GM21619 (cell line): ENCODE results near the gene PCCA.

Experiments used
- ATAC-seq: cut with Tn5 transposase; IDR thresholded peaks from one replicate; pipeline ENCODE4 v1.9.1; 2021; ENCODE audit not compliant: unreplicated experiment

Gene PCCA

DNA sequence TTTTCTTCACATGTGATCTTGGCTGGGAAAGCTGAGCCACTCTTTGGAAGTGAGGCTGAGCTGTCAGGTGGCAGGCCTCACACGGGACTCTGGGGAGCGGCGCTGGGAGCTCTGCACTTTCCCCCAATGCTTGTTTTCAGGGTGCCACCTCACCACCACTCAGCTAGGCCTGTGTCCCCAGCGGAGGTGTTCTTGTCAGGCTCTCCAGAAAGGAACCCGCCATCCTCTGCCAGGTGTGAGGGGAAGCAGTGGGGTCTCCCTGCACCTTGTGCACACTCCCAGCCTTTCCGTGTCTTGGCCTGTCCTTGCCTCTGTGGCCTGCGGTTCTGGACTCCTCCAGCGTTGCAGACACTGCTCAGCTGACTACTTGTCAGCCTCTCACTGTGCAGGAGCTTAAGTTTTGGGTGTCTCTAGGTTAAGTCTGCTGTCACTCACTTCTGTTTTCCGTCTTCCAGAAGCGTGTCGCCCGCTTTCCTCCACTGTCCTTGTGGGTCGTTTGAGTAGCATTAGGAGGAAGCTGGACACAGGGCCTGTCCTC lies 447.8 kb downstream of the PCCA start:
- no peak for ATAC-seq

DNA sequence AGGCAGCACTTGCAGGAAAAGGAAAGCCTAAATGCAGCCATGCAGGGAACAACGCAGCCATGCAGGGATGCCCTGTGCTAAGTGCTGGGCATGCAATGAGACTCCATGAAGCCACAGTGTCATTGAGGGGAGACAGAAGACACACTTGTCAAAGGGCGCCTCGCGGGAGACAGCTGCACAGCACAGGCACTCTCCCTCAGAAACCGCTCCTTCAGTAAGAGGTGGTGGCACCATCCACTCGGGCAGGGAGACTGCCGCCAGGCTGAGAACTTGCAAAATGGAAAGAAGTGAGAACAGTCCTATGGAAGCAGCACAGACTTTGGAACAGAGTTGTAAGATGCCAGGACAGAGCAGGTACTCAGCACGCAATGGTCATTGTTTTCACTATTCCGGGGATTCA lies 448.6 kb downstream of the PCCA start:
- ATAC-seq = no peak

DNA sequence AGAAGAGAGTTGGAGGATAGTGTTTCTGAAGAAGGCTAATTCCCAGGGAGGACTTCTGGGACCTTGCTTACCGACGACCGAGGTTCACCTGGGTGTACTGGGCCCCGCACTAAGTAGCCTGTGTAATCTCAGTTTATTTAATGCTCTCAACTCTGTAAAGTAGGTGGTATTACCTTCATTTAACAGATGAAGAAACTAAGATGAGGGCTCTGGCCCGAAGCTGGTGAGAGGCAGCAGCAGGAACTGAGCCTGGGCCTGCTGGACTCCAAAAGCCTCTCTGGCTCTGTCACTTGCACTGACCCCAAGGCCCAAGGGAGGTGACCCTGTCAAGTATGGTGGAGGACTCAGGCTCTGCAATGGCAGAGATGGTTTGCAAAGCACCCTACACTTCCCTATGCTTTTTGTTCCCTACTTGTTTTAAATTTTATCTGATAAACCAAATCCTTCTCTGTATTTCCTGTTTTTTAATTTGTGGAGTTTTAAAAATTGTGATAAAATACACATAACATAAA lies 449.1 kb downstream of the PCCA start:
- no peak for ATAC-seq

DNA sequence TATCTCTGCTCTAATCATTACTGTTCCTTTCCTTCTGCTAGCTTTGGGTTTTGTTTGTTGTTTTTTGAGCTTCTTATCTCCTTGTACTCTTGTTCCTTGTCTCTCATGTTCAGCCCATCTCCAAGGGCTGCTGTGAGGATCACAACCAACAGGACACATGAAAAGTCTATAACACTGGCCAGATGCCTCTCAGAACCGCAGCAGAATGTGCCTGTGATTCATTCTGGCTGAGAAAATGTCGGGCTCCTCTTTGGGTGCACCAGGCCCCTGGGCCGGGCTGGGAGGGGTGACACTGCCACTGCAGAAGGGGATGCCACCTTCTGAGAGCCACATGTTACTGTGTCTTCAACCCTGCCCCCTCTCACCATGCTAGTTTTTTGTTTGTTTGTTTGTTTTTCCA lies 451.7 kb downstream of the PCCA start:
- ATAC-seq = no peak

DNA sequence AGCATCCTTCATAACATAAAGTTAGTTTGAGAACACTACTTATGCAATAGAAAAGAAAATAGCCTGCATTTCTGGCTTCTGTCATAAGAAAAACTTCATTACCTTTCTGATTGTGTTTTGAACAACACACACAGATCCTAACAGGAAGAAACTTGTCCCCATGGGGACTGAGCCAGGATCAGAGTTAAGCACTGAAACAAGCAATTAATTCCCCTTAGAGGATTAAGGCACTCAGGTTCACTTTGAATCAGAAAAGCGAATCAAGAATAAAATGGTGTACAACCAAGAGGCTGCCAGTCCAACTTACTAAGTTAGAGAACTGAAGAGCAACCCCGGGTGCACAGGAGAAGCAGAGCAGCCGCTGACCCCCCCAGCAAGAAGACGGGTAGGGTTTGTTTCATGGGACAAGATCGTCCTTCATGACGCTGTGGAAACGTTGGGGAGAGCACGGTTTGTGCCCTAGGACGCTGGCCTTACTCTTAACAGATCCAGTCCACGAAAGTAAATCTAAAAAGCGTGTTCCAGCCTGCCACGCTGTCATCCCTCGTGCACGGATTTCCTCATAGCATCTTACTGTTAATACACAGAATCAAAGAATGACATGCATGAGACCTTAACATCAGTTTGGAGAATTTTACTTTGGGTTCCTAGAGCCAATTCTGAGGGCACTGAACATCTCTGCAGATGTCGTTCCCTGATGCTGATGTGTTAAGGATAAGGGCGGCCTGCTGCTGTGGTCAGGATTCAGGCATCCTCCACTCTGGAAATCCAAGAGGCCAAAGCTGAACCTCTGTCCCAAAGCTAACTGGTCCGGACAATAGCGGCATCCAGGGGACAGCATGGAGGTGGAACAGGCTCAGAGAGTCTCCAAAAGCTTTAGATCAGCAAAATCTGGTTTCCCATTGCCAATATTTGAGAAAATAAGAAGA lies 453.3 kb downstream of the PCCA start:
- ATAC-seq = no peak

DNA sequence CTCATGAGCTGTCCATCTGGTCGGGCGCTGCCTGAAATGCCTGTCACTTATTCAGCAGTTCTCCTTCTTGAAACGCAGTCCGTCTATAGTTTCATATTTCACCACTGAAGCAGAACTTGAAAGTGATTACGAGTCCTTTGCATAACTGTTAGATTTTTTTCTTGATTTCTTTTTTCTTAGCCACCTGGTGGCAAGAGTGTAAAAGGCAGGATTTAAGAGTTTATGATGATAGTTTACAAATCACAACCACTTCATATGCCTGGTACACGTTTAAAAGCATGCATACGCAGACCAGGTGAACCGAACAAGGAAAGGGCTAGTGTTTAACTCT lies 453.9 kb downstream of the PCCA start:
- ATAC-seq = peak; percentile 91

DNA sequence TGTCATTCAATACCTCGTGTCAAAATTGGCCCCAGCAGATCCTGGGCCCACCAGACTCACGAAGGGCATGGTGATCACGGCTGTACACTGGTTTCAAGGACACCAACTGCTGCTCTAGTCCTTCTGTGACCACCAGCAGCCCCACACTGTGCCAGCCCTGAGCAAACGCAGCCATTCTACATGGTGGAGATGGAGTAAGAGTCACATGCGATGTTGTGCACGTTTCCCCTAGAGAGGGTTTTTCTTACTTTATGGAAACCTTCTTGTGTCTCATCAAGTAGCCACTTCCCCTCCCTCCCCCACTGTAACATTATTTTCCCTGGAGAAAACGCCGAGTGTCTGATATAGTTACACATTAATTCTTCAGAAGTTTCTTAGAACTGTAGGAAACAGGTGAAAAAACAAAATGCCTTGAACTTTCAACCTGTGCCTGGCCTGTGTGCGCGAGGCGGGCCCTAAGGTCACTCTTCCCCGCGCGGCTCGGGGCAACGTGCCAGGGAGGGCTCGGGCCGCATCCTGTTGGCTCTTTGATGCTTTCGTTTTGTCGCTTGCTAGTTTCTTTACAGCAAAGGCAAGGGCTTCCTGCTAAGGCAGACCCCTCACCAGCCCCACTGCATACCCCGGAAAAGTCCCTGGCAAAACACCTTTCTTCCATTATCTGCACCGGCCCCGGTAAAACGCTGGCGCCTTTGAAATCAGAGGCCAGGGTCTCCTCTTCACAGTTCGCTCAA lies 455.1 kb downstream of the PCCA start:
- ATAC-seq = no peak

DNA sequence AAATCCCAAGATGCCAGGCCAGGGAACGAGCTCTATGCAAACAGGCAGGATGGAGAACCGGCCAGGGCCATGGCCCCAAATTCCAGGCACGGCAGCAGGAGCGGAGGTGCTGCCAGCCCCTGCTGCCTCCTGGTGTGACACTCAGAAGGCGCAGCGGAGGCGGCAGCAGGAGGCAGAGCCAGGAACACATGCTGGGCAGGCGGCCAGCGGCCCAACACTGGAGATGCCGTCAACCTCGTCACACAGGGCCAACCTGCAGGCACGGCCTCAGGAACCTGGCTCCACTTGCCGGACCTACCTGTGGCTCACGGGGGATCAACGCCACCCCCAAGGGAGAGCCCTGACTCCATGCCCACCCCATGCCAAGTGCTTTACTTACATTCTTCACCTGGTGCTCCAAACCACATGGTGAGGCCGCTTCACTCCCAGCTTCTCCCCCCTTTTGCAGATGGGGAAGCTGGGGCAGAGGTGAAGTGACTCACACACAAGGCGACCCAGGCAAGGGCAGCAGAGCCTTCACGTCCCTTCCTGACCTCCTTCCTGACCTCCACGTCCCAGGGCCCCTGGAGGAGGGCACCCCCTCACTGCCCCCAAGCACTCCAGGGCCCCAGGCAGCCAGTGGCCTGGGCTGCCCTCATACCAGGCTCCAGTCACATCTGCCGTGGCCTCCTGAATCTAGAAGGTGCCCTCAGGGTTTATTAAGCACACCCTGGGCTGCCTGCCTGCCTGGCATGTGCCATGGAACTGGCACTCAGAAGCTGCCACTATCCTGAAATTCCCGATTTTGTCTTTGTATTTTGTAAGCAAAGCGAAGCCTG lies 456.2 kb downstream of the PCCA start:
- ATAC-seq = no peak

DNA sequence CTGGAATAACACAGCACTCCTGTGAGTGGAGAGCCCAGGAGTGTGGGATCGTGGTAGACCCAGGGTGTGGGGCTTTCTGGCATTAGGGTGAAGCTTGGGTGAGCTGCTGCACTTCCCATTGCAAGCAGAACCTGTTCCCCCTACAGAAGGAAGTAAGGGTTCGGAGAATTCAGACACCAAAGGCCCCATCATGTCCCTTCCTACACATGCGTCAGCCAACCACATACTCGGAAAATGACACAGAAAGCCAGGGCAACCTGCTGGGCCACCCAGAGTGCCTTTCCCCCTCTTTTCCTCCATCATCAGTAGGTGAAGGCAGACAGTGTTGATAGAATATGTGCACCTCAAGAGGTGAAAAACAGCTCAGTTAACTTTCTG lies 456.8 kb downstream of the PCCA start:
- ATAC-seq = no peak

DNA sequence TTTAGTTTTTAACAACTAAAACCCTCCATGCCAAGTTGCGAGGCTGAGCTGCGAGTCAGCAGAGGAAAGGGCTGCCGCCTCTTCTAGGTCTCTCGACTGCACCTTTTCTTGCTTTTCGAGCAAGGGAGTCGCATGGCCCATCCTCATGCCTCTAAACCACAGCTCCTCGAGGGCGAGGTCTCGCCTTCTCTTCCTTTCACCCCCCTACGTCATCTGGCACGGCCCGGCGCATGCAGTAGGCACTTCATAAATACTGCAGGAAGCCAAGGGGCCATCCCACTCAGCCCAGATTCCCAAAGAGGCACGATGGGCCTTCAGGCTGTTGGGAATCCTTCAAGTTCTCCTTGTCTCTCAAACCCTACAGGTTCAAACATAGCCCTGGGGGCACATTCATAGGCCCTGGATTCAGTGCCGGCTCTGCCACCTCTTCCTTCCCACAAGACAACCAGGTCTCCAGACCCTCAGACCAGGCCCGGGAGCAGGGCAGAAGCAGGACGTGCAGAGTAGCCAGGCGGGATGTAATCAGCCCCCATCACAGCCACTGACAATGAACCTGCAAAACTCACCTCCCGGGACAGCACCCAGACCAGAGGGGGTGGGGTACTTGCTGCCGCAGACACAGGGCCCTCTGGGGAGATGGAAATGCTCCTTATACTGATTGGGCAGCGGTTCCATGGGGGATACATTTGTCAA lies 458.0 kb downstream of the PCCA start:
- no peak for ATAC-seq

DNA sequence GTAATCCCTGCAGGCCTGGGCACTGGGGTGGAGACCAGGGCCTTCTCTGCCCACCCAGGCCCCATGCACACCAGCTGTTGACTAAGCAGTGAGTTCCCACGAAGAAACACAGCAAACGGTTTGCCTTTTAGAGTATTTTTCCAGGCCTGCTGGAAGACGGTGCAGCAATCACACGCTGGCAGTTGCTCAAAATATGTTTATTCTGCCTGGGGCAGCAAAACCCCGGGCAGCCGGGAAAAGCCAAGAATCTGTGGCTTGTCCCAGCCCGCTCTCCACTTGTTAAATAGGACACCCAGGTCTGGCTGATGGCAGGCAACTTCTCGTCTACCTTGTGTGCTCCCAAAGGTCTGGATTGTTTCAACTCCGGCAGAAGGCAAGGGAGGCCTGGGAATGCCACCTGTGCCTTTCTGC lies 458.9 kb downstream of the PCCA start:
- ATAC-seq = no peak

DNA sequence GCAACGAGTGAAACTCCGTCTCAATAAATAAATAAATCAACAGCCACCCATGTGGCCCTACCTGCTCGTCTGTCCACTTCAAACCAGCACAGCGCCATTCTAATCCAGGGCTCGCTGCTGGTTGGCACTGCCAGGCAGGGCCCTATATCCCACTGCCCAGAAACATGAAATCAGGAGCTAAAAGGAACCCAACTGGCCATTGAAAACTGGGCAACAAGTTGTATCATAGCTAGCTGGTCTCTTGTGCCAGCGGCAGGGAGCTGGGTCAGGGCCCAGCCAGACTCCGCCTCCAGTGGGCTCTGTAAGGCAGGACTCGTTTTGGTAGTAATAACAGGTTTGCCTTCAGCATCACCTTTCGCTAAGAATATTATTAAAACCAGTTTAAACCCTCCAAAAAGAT lies 460.4 kb downstream of the PCCA start:
- ATAC-seq = no peak

DNA sequence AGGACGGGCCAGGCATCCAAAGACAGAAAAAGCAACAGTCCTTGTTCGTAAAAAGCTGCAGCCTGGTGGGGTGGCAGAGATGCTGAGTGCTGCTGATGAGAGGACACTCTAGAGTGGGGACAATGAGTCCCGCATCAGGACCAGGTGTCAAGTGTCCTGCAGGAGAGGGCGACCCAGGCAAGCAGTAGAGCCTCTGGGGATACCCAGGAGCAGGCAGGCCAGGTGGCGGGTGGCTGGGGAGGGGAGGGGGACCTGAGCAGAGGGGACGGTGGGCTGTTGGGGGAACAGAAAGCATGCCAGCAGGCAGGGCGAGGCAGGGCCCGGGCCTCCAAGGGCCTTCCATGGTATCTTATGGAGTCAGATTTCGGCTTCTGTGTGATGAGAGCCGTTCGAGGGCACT lies 463.9 kb downstream of the PCCA start:
- ATAC-seq = no peak

DNA sequence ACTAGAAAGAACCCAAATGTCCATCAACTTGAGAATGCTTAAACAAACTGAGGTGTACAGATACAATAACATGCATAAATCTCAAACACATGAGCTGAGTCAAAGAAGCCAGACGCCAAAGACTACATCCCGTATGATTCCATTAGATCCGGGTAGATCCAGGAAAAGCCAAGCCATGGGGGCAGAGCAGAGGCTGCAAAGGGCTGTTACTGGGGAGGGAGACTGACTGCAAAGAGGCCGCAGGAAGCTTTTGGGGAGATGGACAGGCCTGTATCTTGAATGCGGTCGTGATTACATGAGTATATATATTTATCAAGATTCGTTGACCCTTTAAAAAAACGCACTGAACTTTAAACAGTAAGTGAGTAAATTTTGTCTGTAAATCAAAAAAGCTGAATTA lies 471.0 kb downstream of the PCCA start:
- no peak for ATAC-seq

DNA sequence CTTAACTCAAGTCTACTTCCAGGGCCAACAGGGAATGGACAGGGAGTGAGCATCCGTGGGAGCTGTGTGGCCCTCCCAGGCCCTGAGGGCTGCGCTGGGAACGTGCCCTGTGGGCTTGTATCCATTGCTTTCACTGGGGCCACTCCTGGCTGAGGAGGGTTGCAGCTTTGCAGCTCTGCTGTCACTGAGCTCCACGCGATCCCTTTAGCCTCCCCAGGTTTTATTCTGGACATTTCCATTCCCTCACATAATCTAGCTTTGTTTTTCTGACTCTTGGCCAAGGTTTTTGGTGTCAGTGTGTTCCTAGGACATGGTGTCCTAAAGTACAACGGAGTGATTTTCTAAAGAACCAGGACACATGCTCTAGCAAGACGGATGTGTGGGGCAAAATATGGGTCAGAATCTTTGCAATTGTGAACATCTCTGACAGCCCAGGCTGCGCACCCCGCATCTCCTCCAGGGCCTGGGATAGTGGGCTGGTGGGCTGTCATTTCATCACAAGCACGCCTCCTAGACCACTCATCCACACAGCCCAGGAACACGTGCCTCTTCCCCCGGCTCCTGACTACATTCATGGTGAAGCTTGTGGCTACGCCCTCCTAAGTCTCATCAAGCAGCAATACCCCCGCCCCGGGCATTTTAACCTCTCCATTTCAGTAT lies 471.7 kb downstream of the PCCA start:
- no peak for ATAC-seq

DNA sequence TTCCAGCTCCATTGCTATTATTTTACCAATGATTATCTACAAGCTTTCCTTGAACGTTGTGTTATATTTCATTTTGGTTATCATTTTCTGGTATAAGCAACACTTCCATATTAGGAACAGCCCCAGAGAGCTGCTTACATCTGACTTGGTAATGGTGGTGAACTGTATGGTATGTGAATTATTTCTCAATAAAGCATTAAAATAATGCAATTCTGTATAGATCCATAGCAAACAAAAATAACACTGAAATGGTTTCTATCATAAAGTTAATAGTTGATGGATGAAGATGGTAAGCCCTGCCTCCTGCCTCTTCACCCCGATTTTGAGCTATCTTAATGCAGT lies 472.2 kb downstream of the PCCA start:
- ATAC-seq = no peak

DNA sequence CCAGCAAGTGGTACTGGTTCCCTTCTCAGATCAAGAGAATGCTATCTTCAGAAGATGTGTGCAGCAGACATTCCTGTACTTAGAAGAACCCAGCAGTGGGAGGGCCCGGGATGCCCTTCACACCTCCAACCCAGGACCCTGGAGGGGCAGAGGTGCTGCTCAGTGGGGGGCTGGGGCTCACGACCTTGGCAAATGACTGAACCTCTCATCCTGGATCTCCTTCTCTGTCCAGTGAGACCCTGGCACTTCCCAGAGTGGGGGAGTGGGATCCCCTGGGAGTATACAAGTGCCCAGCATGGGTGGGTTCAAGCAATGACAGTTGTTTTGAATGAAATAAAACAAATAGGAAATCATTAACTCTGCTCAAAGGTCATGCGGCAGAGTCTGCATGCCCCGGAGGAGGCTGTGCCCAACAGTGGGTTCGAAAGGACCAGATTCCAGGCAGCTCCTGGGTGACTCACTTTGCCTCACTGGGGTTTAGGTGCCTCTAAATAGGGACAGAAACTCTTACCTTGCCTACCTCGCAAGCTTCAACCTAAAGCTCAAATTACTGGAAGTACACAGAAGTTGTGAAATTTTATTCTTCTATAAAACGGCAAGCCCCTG lies 472.8 kb downstream of the PCCA start:
- ATAC-seq = no peak

DNA sequence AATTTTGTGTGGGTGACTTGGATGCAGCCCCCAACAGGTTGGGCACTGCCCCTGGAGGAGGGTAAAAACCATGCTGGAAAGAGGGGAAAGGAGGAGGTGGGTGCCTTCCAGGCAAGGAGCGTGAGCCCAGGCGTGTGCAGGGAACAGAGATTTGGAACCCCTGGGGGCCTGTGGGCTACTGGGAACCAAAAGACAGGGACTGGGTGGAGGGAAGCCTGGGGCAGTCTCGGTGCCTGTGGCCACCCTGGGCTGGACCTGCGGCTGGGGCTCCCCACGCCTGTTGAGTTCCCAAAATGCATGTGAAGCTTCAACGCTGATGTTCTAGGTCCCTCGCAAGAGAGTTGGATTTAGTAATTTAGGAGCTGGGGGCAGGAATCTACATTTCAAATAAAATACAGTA lies 474.9 kb downstream of the PCCA start:
- no peak for ATAC-seq

DNA sequence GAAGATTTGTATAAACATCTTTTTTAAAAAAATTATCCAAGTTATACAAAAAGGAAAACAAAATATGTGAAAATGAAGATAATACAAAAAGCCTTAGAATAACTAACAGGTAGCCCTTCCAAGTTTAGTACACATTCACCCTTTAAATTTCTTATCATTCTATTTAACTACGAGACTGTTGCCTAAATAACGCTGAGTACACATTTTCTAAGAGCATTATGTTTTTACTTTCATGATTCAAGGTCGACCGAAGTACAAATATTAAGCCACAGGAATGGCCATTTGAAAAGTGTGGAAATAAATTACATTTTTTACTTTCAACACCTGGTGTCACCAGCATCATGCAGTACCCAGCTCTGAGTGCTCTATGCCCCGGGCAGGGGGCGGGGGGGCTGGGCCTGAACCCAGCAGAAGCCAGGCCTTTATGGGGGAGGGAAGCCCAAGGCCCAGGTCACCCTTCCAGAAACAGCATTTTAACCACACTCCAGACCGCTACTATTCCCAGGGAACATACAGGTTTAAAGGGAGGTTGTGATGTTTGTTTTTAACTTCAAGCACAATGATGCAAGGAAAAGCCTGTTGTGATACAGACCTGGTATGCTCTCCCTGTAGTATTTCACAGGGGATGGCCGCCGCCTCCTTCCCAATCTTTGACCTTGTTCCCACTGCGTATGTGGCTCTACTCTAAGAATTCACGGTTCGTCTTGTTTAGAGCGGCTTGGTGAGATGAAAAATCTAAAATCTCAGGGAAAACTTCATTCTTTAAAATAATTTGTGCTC lies 475.7 kb downstream of the PCCA start:
- no peak for ATAC-seq
